Glomerular visceral epithelial cell (primary cell): ENCODE data around the gene GJC2.
A peak's percentile ranks its signal among the peaks of the same experiment; 100 is the strongest.

Experiments used
- DNase-seq: peaks from one replicate; pipeline ENCODE4 v3.0.0-alpha.2; 2016; ENCODE audit errors: extremely low spot score

GJC2 gene

GRCh38 chr1:228145463-228146416, 4.0 kb upstream of the GJC2 start:
- no peak for DNase-seq

GRCh38 chr1:228146417-228147150, 3.1 kb upstream of the GJC2 start:
- DNase-seq = no peak

GRCh38 chr1:228147151-228147693, 2.5 kb upstream of the GJC2 start:
- DNase-seq = no peak

GRCh38 chr1:228147768-228148167, 2.0 kb upstream of the GJC2 start:
- no peak for DNase-seq

GRCh38 chr1:228148196-228148861, 1.4 kb upstream of the GJC2 start:
- DNase-seq = no peak

- no peak for DNase-seq
Observed at GRCh38 chr1:228148935-228149405, 760 bp upstream of the GJC2 start.

GRCh38 chr1:228150120-228150460, 360 bp downstream of the GJC2 start:
- DNase-seq = no peak

- DNase-seq = peak; percentile 32
Observed at GRCh38 chr1:228150461-228151179, 890 bp downstream of the GJC2 start.

- no peak for DNase-seq
Observed at GRCh38 chr1:228151180-228151925, 1.6 kb downstream of the GJC2 start.

GRCh38 chr1:228152097-228152917, 2.6 kb downstream of the GJC2 start:
- no peak for DNase-seq

GRCh38 chr1:228152918-228153258, 3.2 kb downstream of the GJC2 start:
- DNase-seq = no peak

GRCh38 chr1:228154021-228154669, 4.4 kb downstream of the GJC2 start:
- no peak for DNase-seq

GRCh38 chr1:228154670-228155571, 5.2 kb downstream of the GJC2 start:
- no peak for DNase-seq

- DNase-seq = no peak
Observed at GRCh38 chr1:228155596-228156514, 6.1 kb downstream of the GJC2 start.

- no peak for DNase-seq
Observed at GRCh38 chr1:228156515-228156881, 6.8 kb downstream of the GJC2 start.

GRCh38 chr1:228156941-228157728, 7.4 kb downstream of the GJC2 start:
- DNase-seq = no peak
